HG03135 (cell line): ENCODE measurements around the gene IPO13.

Experiments
- ATAC-seq: cut with Tn5 transposase; IDR thresholded peaks from one replicate; pipeline ENCODE4 v1.9.1; 2021; ENCODE audit warnings: mild to moderate bottlenecking, moderate library complexity; ENCODE audit not compliant: unreplicated experiment

IPO13 gene

GRCh38 chr1:44002606-44003157 is 55.9 kb downstream of the IPO13 start:
- ATAC-seq: no peak

DNA sequence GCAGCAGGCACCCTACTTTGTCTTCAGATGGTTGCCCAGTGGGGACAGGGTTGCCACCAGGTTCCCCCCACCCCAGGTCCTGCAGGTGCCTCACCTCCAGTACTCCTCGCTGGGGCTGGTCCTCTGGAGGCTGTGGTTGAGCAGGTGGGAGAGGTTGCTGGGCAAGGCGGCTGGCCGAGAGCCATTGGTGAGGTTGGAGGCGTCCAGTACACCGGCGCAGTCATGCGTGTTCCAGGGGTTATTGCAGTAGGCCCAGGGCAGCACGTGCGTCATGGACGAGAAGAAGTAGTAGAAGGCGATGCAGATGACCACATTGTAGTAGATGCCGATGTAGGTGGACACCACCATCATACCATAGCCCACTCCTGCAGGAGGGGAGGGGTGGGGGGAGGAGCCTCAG is 61.5 kb downstream of the IPO13 start:
- ATAC-seq: no peak

DNA sequence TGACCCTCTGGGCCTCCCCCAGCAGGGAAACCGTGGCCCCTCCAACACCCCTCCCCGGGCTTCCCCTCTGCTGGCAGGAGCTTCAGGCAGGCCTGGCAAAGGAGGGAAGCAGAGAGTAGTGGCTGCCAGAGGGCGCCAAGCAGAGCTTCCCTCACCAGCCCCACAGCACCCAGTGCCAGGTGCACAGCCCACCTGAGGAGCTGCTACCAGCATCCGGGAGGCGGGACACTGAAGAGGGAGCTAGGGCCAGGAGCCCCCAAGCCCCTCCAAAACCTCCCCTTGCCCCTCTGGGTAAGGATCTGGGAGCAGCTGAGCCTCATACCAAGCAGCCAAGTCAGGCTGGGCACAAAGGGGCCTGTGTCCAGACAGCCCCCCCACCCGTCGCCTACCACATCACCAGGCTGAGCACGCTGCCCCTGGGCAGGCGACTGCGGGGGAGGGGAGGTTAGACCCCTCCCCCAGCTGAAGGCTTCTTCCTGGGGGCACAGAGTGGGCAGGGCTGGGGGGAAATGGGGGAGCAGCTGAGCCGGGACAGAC is 64.3 kb downstream of the IPO13 start:
- ATAC-seq: no peak

- no peak for ATAC-seq
These were observed 65.7 kb downstream of the IPO13 start for GRCh38 chr1:44012404-44012803.

DNA sequence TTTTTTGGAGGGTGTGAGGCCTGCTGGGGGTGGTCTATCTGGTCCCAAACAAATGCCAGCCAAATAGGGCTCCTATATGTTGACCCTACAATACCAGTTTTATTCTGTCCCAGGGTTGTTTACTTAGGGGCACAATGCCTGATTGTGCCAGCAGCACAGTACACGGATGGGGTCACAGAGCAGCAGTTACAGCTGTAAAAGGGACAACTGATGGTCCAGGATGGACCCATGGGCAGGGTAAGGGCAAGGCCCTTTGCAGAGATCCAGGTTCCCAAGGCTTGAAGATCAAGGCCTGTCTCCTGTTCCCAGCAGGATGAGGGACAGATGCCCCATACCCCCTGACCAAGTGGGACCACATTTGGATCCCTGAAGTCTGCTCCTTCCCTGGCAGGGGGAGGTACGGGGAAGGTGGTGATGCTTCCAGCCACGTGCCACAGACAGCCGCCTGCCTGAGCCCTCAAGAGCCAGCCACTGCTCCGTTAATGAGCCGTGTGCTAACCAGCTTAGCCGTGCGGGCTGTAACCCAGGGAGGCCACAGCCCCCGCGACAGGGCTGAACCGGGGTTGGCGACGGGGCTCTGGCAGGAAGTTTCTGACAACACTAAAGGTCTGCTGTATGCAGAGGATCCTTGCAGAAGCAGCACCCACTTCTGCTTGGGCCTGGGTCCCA is 66.3 kb downstream of the IPO13 start:
- ATAC-seq: no peak

- ATAC-seq: no peak
These were observed 67.2 kb downstream of the IPO13 start for GRCh38 chr1:44013949-44014348.

DNA sequence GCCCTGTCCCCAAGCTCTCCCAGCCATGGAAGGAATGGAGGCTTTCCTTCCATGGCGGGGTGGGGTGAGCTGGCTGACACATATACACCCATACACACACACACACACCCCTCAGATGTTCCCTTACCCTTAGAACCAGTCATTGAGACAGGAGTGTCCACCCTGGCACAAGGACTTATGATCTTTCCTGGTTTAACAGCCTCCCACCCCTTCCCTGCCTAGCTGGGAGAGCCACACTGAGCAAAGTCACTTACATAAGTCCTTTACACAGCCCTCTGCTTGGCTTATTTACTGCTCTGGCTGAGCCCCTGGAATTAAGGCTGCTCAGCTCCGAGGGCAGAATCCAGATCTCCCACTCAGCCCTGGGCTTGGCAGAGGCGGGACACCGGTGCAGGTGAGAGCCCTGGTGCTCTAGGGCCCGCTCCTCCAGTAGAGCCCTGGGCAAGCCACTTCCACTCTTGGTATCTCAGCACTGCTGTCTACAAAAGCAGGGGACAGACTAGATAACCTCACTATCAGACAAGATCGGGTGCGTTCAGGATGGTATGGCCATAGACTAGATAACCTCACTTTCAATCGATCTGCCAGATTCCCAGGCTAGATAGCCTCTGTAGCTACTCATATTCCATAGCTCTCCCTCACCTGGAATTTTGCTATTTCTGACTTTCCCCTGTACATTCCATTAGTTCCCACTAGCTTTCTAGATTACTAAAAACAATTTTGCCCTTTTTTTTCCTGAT is 67.8 kb downstream of the IPO13 start:
- ATAC-seq: no peak

GRCh38 chr1:44015206-44015605 is 68.5 kb downstream of the IPO13 start:
- ATAC-seq: no peak

GRCh38 chr1:44016041-44016889 is 69.5 kb downstream of the IPO13 start:
- no peak for ATAC-seq

DNA sequence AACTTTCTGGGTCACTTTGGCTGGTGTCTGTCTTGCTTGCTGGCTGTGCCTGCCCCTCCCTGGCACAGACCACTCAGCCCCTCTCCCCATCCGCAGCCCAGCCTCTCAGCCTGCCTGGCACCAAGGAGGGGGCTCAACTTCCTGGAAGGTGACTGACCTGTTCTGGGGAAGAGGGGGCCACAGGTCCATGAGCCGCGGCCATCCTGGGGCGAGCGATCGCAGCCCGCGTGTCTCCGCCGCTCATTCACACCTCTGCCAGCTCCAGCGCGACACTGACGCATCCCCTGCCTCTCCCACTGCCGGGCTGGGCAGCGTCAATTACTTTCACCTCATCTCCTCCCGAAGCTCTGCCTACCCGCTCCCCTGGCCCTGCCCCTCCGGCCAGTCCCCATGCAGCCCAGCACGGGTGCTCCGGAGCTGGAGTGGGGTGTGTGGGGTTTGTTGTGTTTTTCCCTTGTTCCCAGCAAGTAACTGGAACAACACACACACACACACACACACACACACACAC is 70.2 kb downstream of the IPO13 start:
- ATAC-seq: no peak
